Vagina (tissue), 2 donors: ENCODE data around the gene SETD4. TPM values are rescaled to one million over a fixed set of nuclear protein-coding genes. Genes with fewer than 3 reads are reported as not detected.

Experiments
- DNase-seq, 2 donors: peaks; one replicate each; pipeline ENCODE4 v3.0.0-alpha.2; 2017; ENCODE audit errors: extremely low spot score in 2 of 2
- H3K27ac ChIP-seq: fragments of 200-600 bp; sonication (generic); one replicate; pipeline ENCODE4 v1.5.1; 2019
- H3K27me3 ChIP-seq: fragments of 200-600 bp; sonication (generic); one replicate; pipeline ENCODE4 v1.5.1; 2019
- H3K36me3 ChIP-seq, 2 donors: fragments of 200-600 bp; sonication (generic); one replicate each; pipeline ENCODE4 v1.5.1; 2017 to 2019
- H3K4me1 ChIP-seq: fragments of 200-600 bp; sonication (generic); one replicate; pipeline ENCODE4 v1.5.1; 2019
- H3K4me3 ChIP-seq, 2 donors: fragments of 200-600 bp; sonication (generic); 1 replicate in 1 of 2; 2 replicates in 1 of 2; pipeline ENCODE4 v1.5.1; 2016 to 2019
- H3K9me3 ChIP-seq: fragments of 200-600 bp; sonication (generic); one replicate; pipeline ENCODE4 v1.5.1; 2019
- CTCF ChIP-seq, 3 experiments: fragments of 450-650 bp in 2 of 3; fragments of 200-600 bp in 1 of 3; sonication (generic) in 1 of 3; IDR thresholded peaks; one replicate each; pipeline ENCODE4 v1.5.1; 2017 to 2019; ENCODE audit warnings: antibody characterized with exemption in 3 of 3, mild to moderate bottlenecking in 2 of 3, moderate library complexity in 2 of 3
- POLR2A ChIP-seq, 2 donors: fragments of 450-650 bp; IDR thresholded peaks; one replicate each; pipeline ENCODE4 v1.6.1; 2017; ENCODE audit warnings: antibody characterized with exemption in 2 of 2, mild to moderate bottlenecking in 2 of 2, moderate library complexity in 2 of 2
- POLR2AphosphoS5 ChIP-seq, 2 donors: sonication (generic); formaldehyde crosslinking; IDR thresholded peaks; one replicate each; pipeline ENCODE4 v1.9.0; 2017; ENCODE audit warnings: antibody characterized with exemption in 2 of 2, mild to moderate bottlenecking in 2 of 2, low read depth in 1 of 2; ENCODE audit not compliant: insufficient read depth in 1 of 2
- intact Hi-C: fragments of 100-400 bp; cut with DNase I; formaldehyde crosslinking; loops from one replicate; pipeline ENCODE4 v1.15.1; 2023
- total RNA-seq: library from RNA; depleted of rRNA; stranded (reverse); fragments of >200 nt; gene quantifications from one replicate; pipeline ENCODE4 v1.2.3, GENCODE V29; 2016

The SETD4 gene
- total RNA-seq, 1 donor from 2014 or later = 28.7 TPM

DNA sequence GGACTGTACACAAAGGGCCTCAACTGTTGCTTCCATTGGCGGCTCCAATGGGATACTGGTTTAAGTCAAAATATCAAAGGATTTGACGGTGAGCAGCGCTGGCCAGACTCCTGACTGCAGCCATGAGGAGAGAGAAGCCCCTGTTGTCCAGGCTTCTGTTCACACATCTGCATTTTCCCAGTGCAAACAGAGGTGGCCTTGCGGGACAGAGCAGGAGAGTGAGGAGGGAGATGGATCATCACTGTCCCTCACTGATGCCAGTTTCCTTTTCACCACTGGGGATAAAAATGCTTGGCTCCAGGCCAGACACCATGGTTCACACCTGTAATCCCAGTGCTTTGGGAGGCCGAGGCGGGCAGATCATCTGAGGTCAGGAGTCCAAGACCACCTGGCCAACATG is 69.2 kb downstream of the SETD4 start:
- Histone ChIP-seq H3K9me3 (no peaks in the 10 kb centered on the region), H3K4me1 (no peaks in the 10 kb centered on the region), H3K36me3 (no peaks in the 10 kb centered on the region), H3K27ac (no peak overlapping the region), H3K4me3 (no peak overlapping the region), H3K27me3 (no peaks in the 10 kb centered on the region)
- TF ChIP-seq POLR2AphosphoS5 (IDR thresholded peaks at IDR 0.05; ENCODE audit: insufficient read depth in 1 of 2, low read depth in 1 of 2) = no peak
- no peak for TF ChIP-seq POLR2A (IDR thresholded peaks at IDR 0.05)
- TF ChIP-seq CTCF (IDR thresholded peaks at IDR 0.05) = no peak
- intact Hi-C loops = no loop called here
- DNase-seq = no peak

DNA sequence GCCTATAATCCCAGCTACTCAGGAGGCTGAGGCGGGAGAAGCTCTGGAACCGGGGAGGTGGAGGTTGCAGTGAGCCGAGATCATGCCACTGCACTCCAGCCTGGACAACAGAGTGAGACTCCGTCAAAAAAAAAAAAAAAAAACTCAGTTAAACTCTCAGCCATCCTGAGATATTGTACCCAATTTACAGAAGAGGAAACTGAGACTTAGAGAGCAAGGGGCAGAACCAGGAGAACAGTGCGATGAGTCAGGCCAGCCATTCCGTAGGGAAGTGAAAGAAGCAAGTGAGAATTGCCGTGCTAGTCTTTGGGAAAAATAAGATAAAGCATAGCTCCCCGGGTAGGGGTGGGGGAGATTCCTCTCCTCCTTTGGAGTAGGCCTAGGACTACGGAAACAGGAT is 69.7 kb downstream of the SETD4 start:
- no peaks in the 10 kb centered on the region for H3K27me3 ChIP-seq
- no peaks in the 10 kb centered on the region for H3K9me3 ChIP-seq
- no peaks in the 10 kb centered on the region for H3K36me3 ChIP-seq
- no peak for DNase-seq
- no peak overlapping the region for H3K4me3 ChIP-seq
- no peaks in the 10 kb centered on the region for H3K4me1 ChIP-seq
- no peak for TF ChIP-seq POLR2AphosphoS5 (IDR thresholded peaks at IDR 0.05; ENCODE audit: insufficient read depth in 1 of 2, low read depth in 1 of 2)
- intact Hi-C loops = no loop called here
- no peak overlapping the region for H3K27ac ChIP-seq

- H3K9me3 ChIP-seq = no peaks in the 10 kb centered on the region
- TF ChIP-seq CTCF (IDR thresholded peaks at IDR 0.05) (no peak), POLR2A (IDR thresholded peaks at IDR 0.05) (no peak), POLR2AphosphoS5 (IDR thresholded peaks at IDR 0.05; ENCODE audit: insufficient read depth in 1 of 2, low read depth in 1 of 2) (no peak)
- no peak overlapping the region for H3K27ac ChIP-seq
- no peaks in the 10 kb centered on the region for H3K27me3 ChIP-seq
- H3K4me1 ChIP-seq = no peaks in the 10 kb centered on the region
- DNase-seq = no peak
- intact Hi-C loops = no loop called here
- no peak overlapping the region for H3K4me3 ChIP-seq
- no peaks in the 10 kb centered on the region for H3K36me3 ChIP-seq
Observed at GRCh38 chr21:35989138-35989735, 71.1 kb downstream of the SETD4 start.

DNA sequence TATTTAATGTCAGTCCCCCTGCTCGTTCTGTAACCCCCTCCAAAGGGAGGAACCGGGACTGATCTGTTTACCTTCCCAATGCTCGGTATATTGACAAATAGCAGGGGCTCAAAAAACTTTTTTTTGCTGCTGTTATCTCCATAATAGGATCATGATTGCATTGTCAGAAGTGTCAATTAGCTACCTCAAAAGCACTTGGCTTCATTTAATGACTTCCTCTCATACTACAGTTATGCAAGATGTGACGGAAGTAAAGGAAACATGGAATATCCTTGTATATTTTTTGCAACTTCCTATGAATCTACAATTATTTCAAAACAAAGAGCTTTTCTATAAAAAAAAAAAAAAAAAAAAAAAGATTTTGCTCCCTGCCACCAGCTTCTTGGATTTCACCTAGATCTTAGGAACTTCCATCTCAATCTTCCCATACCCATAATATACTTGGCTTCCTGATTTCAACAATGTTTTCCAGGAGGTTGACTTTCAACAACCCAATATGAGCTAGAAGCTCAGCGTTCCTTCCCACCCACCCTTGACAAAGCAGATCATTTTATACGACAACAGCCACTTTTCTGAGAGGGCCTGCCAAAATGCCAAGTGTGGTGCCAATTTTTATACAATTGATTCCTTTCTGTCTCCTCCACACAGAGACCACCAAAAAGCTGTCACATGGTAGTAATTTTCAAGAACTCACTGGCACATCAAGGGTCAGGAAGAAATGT is 71.7 kb downstream of the SETD4 start:
- TF ChIP-seq POLR2A (IDR thresholded peaks at IDR 0.05) (no peak), CTCF (IDR thresholded peaks at IDR 0.05) (no peak), POLR2AphosphoS5 (IDR thresholded peaks at IDR 0.05; ENCODE audit: insufficient read depth in 1 of 2, low read depth in 1 of 2) (no peak)
- intact Hi-C loops = no loop called here
- DNase-seq = no peak
- Histone ChIP-seq H3K4me1 (no peaks in the 10 kb centered on the region), H3K4me3 (no peak overlapping the region), H3K27ac (no peak overlapping the region), H3K36me3 (no peaks in the 10 kb centered on the region), H3K9me3 (no peaks in the 10 kb centered on the region), H3K27me3 (no peaks in the 10 kb centered on the region)

DNA sequence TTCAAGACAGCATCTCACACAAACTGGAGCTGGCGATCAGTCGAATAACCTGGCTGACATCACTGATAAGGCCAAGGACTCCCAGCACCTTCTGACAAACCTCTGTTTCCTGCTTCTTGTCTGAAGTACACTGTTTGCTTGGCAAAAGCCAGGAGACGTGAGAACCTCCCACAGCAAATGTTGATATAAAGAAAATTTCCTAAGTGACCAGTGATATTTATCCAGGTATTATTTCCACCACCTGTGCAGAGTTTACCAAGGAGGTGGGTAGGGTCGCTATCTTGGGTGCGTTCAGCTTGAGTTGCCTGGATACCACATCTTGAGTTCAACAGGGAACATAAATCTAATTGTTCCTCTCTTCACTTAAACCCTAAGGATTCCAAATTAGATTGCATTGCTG is 72.9 kb downstream of the SETD4 start:
- Histone ChIP-seq H3K27ac (no peak overlapping the region), H3K36me3 (no peaks in the 10 kb centered on the region), H3K4me1 (no peaks in the 10 kb centered on the region), H3K27me3 (no peaks in the 10 kb centered on the region), H3K9me3 (no peaks in the 10 kb centered on the region), H3K4me3 (no peak overlapping the region)
- no peak for DNase-seq
- no peak for TF ChIP-seq CTCF (IDR thresholded peaks at IDR 0.05)
- TF ChIP-seq POLR2AphosphoS5 (IDR thresholded peaks at IDR 0.05; ENCODE audit: insufficient read depth in 1 of 2, low read depth in 1 of 2) = no peak
- TF ChIP-seq POLR2A (IDR thresholded peaks at IDR 0.05) = no peak
- intact Hi-C loops = no loop called here
